HepG2 (cell line): ENCODE data around the gene C1GALT1. TPM values are rescaled to one million over a fixed set of nuclear protein-coding genes. Genes with fewer than 3 reads are reported as not detected.

ENCODE experiments used
- AKAP8 ChIP-seq: sonication (generic); formaldehyde crosslinking; IDR thresholded peaks from 2 replicates; pipeline ENCODE4 v1.5.1; 2020; ENCODE audit warnings: mild to moderate bottlenecking, missing genetic modification reagents
- CBX1 ChIP-seq: IDR thresholded peaks from one replicate; pipeline ENCODE4 v1.6.1; 2016; ENCODE audit warnings: antibody characterized with exemption, low read depth
- CENPX ChIP-seq: sonication (generic); formaldehyde crosslinking; IDR thresholded peaks from 2 replicates; pipeline ENCODE4 v1.9.0; 2021; ENCODE audit warnings: mild to moderate bottlenecking, missing genetic modification reagents, moderate library complexity
- EEA1 ChIP-seq: sonication (generic); formaldehyde crosslinking; IDR thresholded peaks from 2 replicates; pipeline ENCODE4 v1.5.1; 2020; ENCODE audit warnings: mild to moderate bottlenecking, missing genetic modification reagents, borderline replicate concordance
- GPN1 ChIP-seq: sonication (generic); formaldehyde crosslinking; IDR thresholded peaks from 2 replicates; pipeline ENCODE4 v1.5.1; 2020; ENCODE audit warnings: missing genetic modification reagents, borderline replicate concordance
- ISL2 ChIP-seq: sonication (generic); formaldehyde crosslinking; IDR thresholded peaks from 2 replicates; pipeline ENCODE4 v1.5.0; 2020; ENCODE audit warnings: missing genetic modification reagents
- KAT2B ChIP-seq: fragments of 150-350 bp; IDR thresholded peaks from 2 replicates; pipeline ENCODE4 v1.6.1; 2014; ENCODE audit warnings: low read depth, low read length, borderline replicate concordance
- LCORL ChIP-seq, 2 experiments: fragments of 450-650 bp in 1 of 2; sonication (generic) in 1 of 2; formaldehyde crosslinking in 1 of 2; IDR thresholded peaks; 2 replicates each; pipeline versions ENCODE4 v1.5.0 to v1.6.1; 2017 to 2020; ENCODE audit warnings: antibody characterized with exemption in 1 of 2, missing genetic modification reagents in 1 of 2
- MIER3 ChIP-seq: IDR thresholded peaks from 2 replicates; pipeline ENCODE4 v1.6.1; 2016; ENCODE audit warnings: missing compliant biosample characterization, borderline replicate concordance
- NFYB ChIP-seq: sonication (generic); formaldehyde crosslinking; IDR thresholded peaks from 2 replicates; pipeline ENCODE4 v1.4.0; 2020; ENCODE audit warnings: missing genetic modification reagents
- NPAS2 ChIP-seq: sonication (generic); formaldehyde crosslinking; IDR thresholded peaks from 2 replicates; pipeline ENCODE4 v1.8.0; 2022; ENCODE audit warnings: mild to moderate bottlenecking, missing genetic modification reagents, borderline replicate concordance
- NR2F1 ChIP-seq, 2 experiments: fragments of 450-650 bp in 1 of 2; formaldehyde crosslinking in 1 of 2; IDR thresholded peaks; 2 replicates each; pipeline versions ENCODE4 v1.5.0 to v1.6.1; 2016 to 2020; ENCODE audit warnings: mild to moderate bottlenecking in 1 of 2, missing compliant biosample characterization in 1 of 2, missing genetic modification reagents in 1 of 2, moderate library complexity in 1 of 2
- SAFB2 ChIP-seq: sonication (generic); formaldehyde crosslinking; IDR thresholded peaks from 2 replicates; pipeline ENCODE4 v1.5.1; 2020; ENCODE audit warnings: missing genetic modification reagents, low read depth, mild to moderate bottlenecking, borderline replicate concordance
- SALL1 ChIP-seq: sonication (generic); formaldehyde crosslinking; IDR thresholded peaks from 2 replicates; pipeline ENCODE4 v1.8.0; 2022; ENCODE audit warnings: mild to moderate bottlenecking, missing genetic modification reagents
- STAT5B ChIP-seq: sonication (generic); formaldehyde crosslinking; IDR thresholded peaks from 2 replicates; pipeline ENCODE4 v1.4.0; 2020; ENCODE audit warnings: missing genetic modification reagents
- TCF7 ChIP-seq: sonication (generic); IDR thresholded peaks from 2 replicates; pipeline ENCODE4 v1.6.1; 2016; ENCODE audit warnings: antibody characterized with exemption, low read depth
- TRIM22 ChIP-seq: fragments of 450-650 bp; IDR thresholded peaks from 2 replicates; pipeline ENCODE4 v1.6.1; 2017
- U2AF1 ChIP-seq: fragments of 200-400 bp; formaldehyde crosslinking; optimal IDR thresholded peaks from 2 replicates; pipeline ENCODE3; 2017; ENCODE audit warnings: mild to moderate bottlenecking, low read depth, low read length
- ZKSCAN5 ChIP-seq: sonication (generic); formaldehyde crosslinking; IDR thresholded peaks from 2 replicates; pipeline ENCODE4 v1.5.1; 2020; ENCODE audit warnings: mild to moderate bottlenecking, missing genetic modification reagents
- ZNF142 ChIP-seq: sonication (generic); formaldehyde crosslinking; IDR thresholded peaks from 2 replicates; pipeline ENCODE4 v1.4.0; 2020; ENCODE audit warnings: missing genetic modification reagents
- ZNF33B ChIP-seq: sonication (generic); formaldehyde crosslinking; IDR thresholded peaks from 2 replicates; pipeline ENCODE4 v1.5.1; 2020; ENCODE audit warnings: mild to moderate bottlenecking, missing genetic modification reagents
- ZNF530 ChIP-seq: sonication (generic); formaldehyde crosslinking; IDR thresholded peaks from 2 replicates; pipeline ENCODE4 v1.5.0; 2020; ENCODE audit warnings: low read depth, mild to moderate bottlenecking, missing genetic modification reagents
- ZNF652 ChIP-seq: IDR thresholded peaks from 2 replicates; pipeline ENCODE4 v1.6.1; 2016; ENCODE audit warnings: low read depth, borderline replicate concordance
- ZNF660 ChIP-seq: sonication (generic); formaldehyde crosslinking; IDR thresholded peaks from 2 replicates; pipeline ENCODE4 v1.5.1; 2020; ENCODE audit warnings: mild to moderate bottlenecking, low read depth, missing genetic modification reagents, borderline replicate concordance
- ZNF782 ChIP-seq: sonication (generic); formaldehyde crosslinking; IDR thresholded peaks from 2 replicates; pipeline ENCODE4 v1.4.0; 2020; ENCODE audit warnings: missing genetic modification reagents, mild to moderate bottlenecking, borderline replicate concordance
- ZNF792 ChIP-seq: IDR thresholded peaks from 2 replicates; pipeline ENCODE4 v1.6.1; 2016
- polyA plus RNA-seq, 8 experiments: library from polyadenylated mRNA; depleted of rRNA in 3 of 8; stranded (reverse) in 7 of 8; unstranded in 1 of 8; fragments of >200 nt; fragmentation: Illumina TruSeq in 4 of 8; extraction: Trizol in 4 of 8; gene quantifications; 2 replicates each; pipeline versions ENCODE4 v1.2.1 to v1.2.3, GENCODE V29; 2011 to 2016; ENCODE audit warnings: low read depth in 4 of 8, missing spikeins in 1 of 8, mixed read lengths in 1 of 8; ENCODE audit not compliant: insufficient read depth in 1 of 8
- total RNA-seq, 5 experiments: library from RNA; depleted of rRNA; stranded (reverse); fragments of >200 nt; fragmentation: Illumina TruSeq; extraction: Trizol; gene quantifications; 2 replicates each; pipeline ENCODE4 v1.2.3, GENCODE V29; 2016; ENCODE audit warnings: low read depth in 1 of 5

The C1GALT1 gene
- total and polyA plus RNA-seq, 2 of the 13 experiments (the other 11 are each of a cell fraction or from before 2014, with no cell fraction given): 57.1 to 65.9 TPM

- TF ChIP-seq ZNF142: no peak
- TF ChIP-seq CENPX (CRISPR knock-in tag): no peak
- TF ChIP-seq SALL1 (CRISPR knock-in tag): peak; percentile 10; the same call in 1 of the 2 replicates
- no peak for TF ChIP-seq ZKSCAN5 (CRISPR knock-in tag)
- TF ChIP-seq EEA1 (CRISPR knock-in tag): no peak
- no peak for TF ChIP-seq GPN1 (CRISPR knock-in tag)
- TF ChIP-seq ISL2: peak; percentile 73; the same call in 1 of the 2 replicates
- TF ChIP-seq TCF7: peak; percentile 81
- TF ChIP-seq ZNF792 (CRISPR knock-in tag): no peak
- no peak for TF ChIP-seq ZNF33B
- TF ChIP-seq LCORL (IDR thresholded peaks at IDR 0.05): no peak
- TF ChIP-seq LCORL (CRISPR knock-in tag; IDR thresholded peaks at IDR 0.05): 0 out of 2 replicates have a peak, but pooled peaks have one; percentile 21
- TF ChIP-seq ZNF660 (CRISPR knock-in tag): no peak
- no peak for TF ChIP-seq ZNF530 (CRISPR knock-in tag)
- TF ChIP-seq TRIM22: no peak
- TF ChIP-seq NR2F1 (CRISPR knock-in tag; IDR thresholded peaks at IDR 0.05): no peak
- TF ChIP-seq NPAS2: no peak
- TF ChIP-seq U2AF1: no peak
- TF ChIP-seq ZNF652: no peak
- TF ChIP-seq AKAP8 (CRISPR knock-in tag): no peak
- TF ChIP-seq SAFB2: no peak
- TF ChIP-seq MIER3: 0 out of 2 replicates have a peak, but pooled peaks have one; percentile 20
- TF ChIP-seq CBX1: no peak
- no peak for TF ChIP-seq NFYB (CRISPR knock-in tag)
- TF ChIP-seq ZNF782 (CRISPR knock-in tag): no peak
- no peak for TF ChIP-seq STAT5B (CRISPR knock-in tag)
- TF ChIP-seq KAT2B: no peak
Observed at GRCh38 chr7:7173956-7174632, 8.2 kb upstream of the C1GALT1 start (continued).
